ENCODE results near the gene SPRED2.

- TF ChIP-seq CTCF (IDR thresholded peaks at IDR 0.05; ENCODE audit: low read depth, low read length) (no peak), MAX (IDR thresholded peaks at IDR 0.05; ENCODE audit: low read depth, low read length) (no peak)
Measured at GRCh38 chr2:65404988-65405697, 27.3 kb downstream of the SPRED2 start.
